OCI-LY7 (cell line): ENCODE measurements around the gene KATNIP.

Experiments
- CTCF ChIP-seq: fragments of 200-600 bp; sonication (generic); conservative IDR thresholded peaks from 2 replicates; pipeline ENCODE4 v1.5.1; 2014; ENCODE audit warnings: mild to moderate bottlenecking, antibody characterized with exemption, low read length, moderate library complexity, mixed read lengths
- EZH2phosphoT487 ChIP-seq: fragments of 200-600 bp; sonication (generic); IDR thresholded peaks from 2 replicates; pipeline ENCODE4 v1.6.1; 2018; ENCODE audit warnings: low read depth, borderline replicate concordance, mild to moderate bottlenecking, mixed run types, antibody characterized with exemption, low read length, moderate library complexity, mixed read lengths

DNA sequence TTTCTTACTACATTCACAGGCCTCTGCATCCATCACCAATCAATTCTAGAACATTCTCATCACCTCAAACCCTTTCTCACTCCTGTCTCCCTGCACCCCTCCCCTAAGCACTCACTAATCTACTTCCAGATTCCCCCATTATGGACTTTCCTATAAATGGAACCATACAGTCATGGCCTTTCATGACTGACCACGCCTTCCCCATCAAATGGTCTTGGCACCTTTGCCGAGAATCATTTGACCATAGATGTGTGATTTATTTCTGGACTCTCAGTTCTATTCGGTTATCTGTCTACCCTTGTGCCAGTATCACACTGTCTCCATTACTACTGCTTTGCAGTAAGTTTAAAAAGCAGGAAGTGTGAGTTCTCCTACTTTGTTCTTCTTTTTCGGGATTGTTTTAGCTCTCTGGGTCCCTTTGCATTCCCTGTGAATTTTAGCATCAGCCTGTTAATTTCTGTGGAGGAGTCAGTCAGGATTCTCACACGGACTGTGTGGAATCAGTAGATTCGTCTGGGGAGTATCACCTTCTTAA, 27.7 kb upstream of the KATNIP start:
- TF ChIP-seq CTCF (no peak), EZH2phosphoT487 (no peak)
